ENCODE data around the gene TMEM37. TPM values are rescaled to one million over a fixed set of nuclear protein-coding genes. Genes with fewer than 3 reads are reported as not detected.

The TMEM37 gene
- polyA plus RNA-seq, 1 of the 3 experiments (the other 2 are of a cell fraction): 0.25 TPM

- H3K9ac ChIP-seq: no peak overlapping the region
- no peaks in the 10 kb centered on the region for H3K27me3 ChIP-seq (ENCODE audit: insufficient read depth)
- DNase-seq: no peak
- H3K9me3 ChIP-seq: no peaks in the 10 kb centered on the region
- POLR2A ChIA-PET: no interaction called here
- no peak overlapping the region for H3K4me3 ChIP-seq (ENCODE audit: low read depth in 2 of 2, low read length in 1 of 2)
- no peaks in the 10 kb centered on the region for H3F3A ChIP-seq (replicated peaks; ENCODE audit: insufficient read depth)
- H4K20me1 ChIP-seq (ENCODE audit: insufficient read depth): no peaks in the 10 kb centered on the region
- no peaks in the 10 kb centered on the region for H3K36me3 ChIP-seq (replicated peaks in 1 of 2; ENCODE audit: control insufficient read depth in 1 of 2, insufficient read depth in 2 of 2, low read length in 1 of 2)
- no peak overlapping the region for H2AFZ ChIP-seq (ENCODE audit: low read depth)
- peaks cover 0 to 11% of the 10 kb centered on the region in 2 experiments; a peak in 1 of 4 replicates for H3K4me1 ChIP-seq (ENCODE audit: control insufficient read depth in 1 of 2, insufficient read depth in 2 of 2, low read depth in 1 of 2, low read length in 1 of 2)
- no peak overlapping the region for H3K4me2 ChIP-seq
- no peaks in the 10 kb centered on the region for H3K79me2 ChIP-seq (ENCODE audit: insufficient read depth)
- H3K27ac ChIP-seq (ENCODE audit: low read depth in 2 of 2, low read length in 1 of 2): no peak overlapping the region
- TF ChIP-seq RCOR1 (IDR thresholded peaks at IDR 0.05; ENCODE audit: low read length) (no peak), USF2 (IDR thresholded peaks at IDR 0.05; ENCODE audit: borderline replicate concordance, low read depth, low read length) (no peak), TAF1 (IDR thresholded peaks at IDR 0.05; ENCODE audit: borderline replicate concordance, low read depth, low read length) (no peak)
- H3K9me2 ChIP-seq: no peaks in the 10 kb centered on the region
- CTCF ChIA-PET: interaction anchor here (0.8 to 4.0 kb wide), 33 partner anchors 9 to 228 kb away, joined by 3 to 95 read pairs (median 9); partner anchors contain the start of genes SCTR and TMEM37
- WGBS (ENCODE audit: low lambda C conversion rate): 72% methylated on average over 9 of the region's 9 CpGs
Observed at GRCh38 chr2:119475225-119475856, 43.7 kb downstream of the TMEM37 start.

GRCh38 chr2:119475857-119476244, 44.2 kb downstream of the TMEM37 start:
- WGBS (ENCODE audit: low lambda C conversion rate): 51% methylated on average over 4 of the region's 6 CpGs
- Histone ChIP-seq H3K36me3 (replicated peaks in 1 of 2; ENCODE audit: control insufficient read depth in 1 of 2, insufficient read depth in 2 of 2, low read length in 1 of 2) (no peaks in the 10 kb centered on the region), H3K4me1 (ENCODE audit: control insufficient read depth in 1 of 2, insufficient read depth in 2 of 2, low read depth in 1 of 2, low read length in 1 of 2) (peaks cover 0 to 16% of the 10 kb centered on the region in 2 experiments; a peak in 1 of 4 replicates), H3K4me2 (no peak overlapping the region), H3K9ac (no peak overlapping the region), H3K27ac (ENCODE audit: low read depth in 2 of 2, low read length in 1 of 2) (no peak overlapping the region), H3F3A (replicated peaks; ENCODE audit: insufficient read depth) (no peaks in the 10 kb centered on the region), H4K20me1 (ENCODE audit: insufficient read depth) (no peaks in the 10 kb centered on the region), H3K79me2 (ENCODE audit: insufficient read depth) (no peaks in the 10 kb centered on the region), H3K27me3 (ENCODE audit: insufficient read depth) (no peaks in the 10 kb centered on the region), H3K4me3 (ENCODE audit: low read depth in 2 of 2, low read length in 1 of 2) (no peak overlapping the region; a peak in 1 of 4 replicates), H2AFZ (ENCODE audit: low read depth) (no peak overlapping the region), H3K9me3 (no peaks in the 10 kb centered on the region), H3K9me2 (no peaks in the 10 kb centered on the region)
- TF ChIP-seq RFX5 (IDR thresholded peaks at IDR 0.05; ENCODE audit: low read length) (no peak), FOSL2 (IDR thresholded peaks at IDR 0.05; ENCODE audit: borderline replicate concordance, low read depth) (no peak), EZH2phosphoT487 (IDR thresholded peaks at IDR 0.05; ENCODE audit: borderline replicate concordance, low read depth) (no peak), SIN3A (IDR thresholded peaks at IDR 0.05; ENCODE audit: borderline replicate concordance, low read depth, low read length) (no peak), NFIC (IDR thresholded peaks at IDR 0.05; ENCODE audit: borderline replicate concordance) (no peak), FOXJ3 (CRISPR knock-in tag; IDR thresholded peaks at IDR 0.05) (no peak), MAX (IDR thresholded peaks at IDR 0.05; ENCODE audit: low read depth) (no peak), JUND (IDR thresholded peaks at IDR 0.05) (no peak), IRF3 (IDR thresholded peaks at IDR 0.05; ENCODE audit: low read depth, low read length) (no peak)
- TF ChIP-seq, protein P1, sequence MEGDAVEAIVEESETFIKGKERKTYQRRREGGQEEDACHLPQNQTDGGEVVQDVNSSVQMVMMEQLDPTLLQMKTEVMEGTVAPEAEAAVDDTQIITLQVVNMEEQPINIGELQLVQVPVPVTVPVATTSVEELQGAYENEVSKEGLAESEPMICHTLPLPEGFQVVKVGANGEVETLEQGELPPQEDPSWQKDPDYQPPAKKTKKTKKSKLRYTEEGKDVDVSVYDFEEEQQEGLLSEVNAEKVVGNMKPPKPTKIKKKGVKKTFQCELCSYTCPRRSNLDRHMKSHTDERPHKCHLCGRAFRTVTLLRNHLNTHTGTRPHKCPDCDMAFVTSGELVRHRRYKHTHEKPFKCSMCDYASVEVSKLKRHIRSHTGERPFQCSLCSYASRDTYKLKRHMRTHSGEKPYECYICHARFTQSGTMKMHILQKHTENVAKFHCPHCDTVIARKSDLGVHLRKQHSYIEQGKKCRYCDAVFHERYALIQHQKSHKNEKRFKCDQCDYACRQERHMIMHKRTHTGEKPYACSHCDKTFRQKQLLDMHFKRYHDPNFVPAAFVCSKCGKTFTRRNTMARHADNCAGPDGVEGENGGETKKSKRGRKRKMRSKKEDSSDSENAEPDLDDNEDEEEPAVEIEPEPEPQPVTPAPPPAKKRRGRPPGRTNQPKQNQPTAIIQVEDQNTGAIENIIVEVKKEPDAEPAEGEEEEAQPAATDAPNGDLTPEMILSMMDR (IDR thresholded peaks at IDR 0.05): no peak
- DNase-seq: no peak
- CTCF ChIA-PET: interaction anchor here (0.8 to 4.0 kb wide), 51 partner anchors 9 to 594 kb away, joined by 3 to 95 read pairs (median 5); partner anchors contain the start of genes C2orf76, DBI, SCTR and TMEM37
- POLR2A ChIA-PET: no interaction called here

All from SK-N-SH (cell line).